Measurements from ENCODE around the gene TES.

Gene TES

GRCh38 chr7:116246357-116246756 lies 36.0 kb downstream of the TES start:
- no peak for DNase-seq

GRCh38 chr7:116249969-116250553 lies 39.7 kb downstream of the TES start:
- DNase-seq = peak; percentile 51

GRCh38 chr7:116251675-116252074 lies 41.3 kb downstream of the TES start:
- DNase-seq = no peak

DNA sequence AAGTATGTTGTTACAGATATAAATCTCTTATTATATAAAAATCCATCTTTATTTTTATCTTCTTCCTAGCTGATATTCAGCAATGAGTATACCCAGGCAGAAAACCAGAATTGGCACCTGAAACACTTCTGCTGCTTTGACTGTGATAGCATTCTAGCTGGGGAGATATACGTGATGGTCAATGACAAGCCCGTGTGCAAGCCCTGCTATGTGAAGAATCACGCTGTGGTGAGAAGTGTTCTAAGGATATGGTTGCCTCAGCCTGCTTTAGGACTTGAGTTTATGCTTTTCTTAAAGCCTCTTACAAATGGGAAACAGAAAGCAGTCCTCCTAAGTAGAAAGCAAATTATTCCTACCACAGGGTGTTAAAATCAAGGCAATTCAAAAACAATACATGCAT lies 41.9 kb downstream of the TES start:
- no peak for DNase-seq

DNA sequence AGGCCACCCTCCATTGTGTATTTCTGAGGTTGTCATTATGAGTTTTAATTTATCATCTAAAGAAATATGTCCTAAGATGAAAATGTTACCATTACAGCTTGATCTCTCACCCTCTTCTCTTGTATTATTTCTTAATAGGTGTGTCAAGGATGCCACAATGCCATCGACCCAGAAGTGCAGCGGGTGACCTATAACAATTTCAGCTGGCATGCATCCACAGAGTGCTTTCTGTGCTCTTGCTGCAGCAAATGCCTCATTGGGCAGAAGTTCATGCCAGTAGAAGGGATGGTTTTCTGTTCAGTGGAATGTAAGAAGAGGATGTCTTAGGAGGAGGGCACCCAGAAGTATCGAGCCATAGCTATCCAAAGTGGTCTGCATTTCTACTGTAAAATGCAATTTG lies 46.8 kb downstream of the TES start:
- DNase-seq = no peak

DNA sequence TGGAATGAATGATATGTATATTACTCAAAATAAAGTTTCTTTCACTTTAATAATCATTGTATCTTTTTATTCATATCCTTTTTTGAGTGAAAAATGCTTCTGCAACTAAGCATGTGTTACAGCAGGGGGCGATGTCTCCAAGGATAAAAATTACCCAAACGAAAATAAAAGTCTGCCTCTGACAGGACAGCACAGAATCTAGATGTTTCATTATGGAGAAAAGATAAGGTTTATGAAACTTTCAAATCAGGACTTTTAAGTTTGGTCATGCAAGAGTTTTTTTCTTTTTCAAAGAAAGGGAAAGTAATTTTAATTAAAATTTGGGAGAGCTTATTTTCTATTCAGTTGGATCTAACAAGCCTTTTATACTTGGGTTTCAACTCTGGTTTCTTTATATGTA lies 48.4 kb downstream of the TES start:
- peak; percentile 75 for DNase-seq

- peak; percentile 72 for DNase-seq
Observed at GRCh38 chr7:116259156-116259870, 49.0 kb downstream of the TES start.

- DNase-seq = peak; percentile 91
Observed at GRCh38 chr7:116259871-116260440, 49.6 kb downstream of the TES start.

DNA sequence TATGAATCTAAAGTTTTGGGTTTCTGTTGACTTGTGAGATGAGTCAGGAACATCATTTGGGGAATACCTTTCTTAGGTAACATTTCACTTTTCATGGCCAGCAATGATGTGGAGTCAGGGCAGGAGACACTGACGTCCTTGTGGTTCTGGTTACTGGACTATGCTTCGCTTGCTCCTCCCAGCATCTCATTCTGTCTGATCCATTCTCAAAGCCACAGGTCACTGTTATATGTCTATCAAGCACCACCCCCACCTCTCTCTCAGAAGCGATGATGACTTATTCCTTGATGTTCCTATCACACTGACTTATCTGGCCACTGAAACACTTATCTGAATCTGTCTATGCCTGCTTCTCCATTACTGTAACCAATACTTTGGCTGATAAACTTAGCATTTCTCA lies 51.6 kb downstream of the TES start:
- DNase-seq = no peak

DNA sequence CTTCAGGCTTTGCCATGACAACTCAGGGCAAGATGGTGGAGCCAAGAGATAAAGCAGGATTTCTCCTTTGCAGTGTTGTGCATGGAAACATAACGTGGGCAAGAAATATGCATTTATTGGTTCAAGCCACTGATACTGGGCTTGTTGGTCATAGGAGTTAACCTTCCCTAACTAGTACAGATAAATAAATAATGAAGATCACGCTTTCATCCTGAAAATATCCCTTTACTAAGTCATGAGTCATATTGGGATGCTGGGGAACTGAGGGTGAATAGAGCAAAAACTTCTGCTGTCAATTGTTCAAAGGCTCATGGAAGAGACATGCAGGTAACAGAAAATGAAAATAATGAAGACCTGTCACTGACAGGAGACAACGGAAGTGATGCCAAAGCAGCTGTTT lies 55.5 kb downstream of the TES start:
- no peak for DNase-seq

DNA sequence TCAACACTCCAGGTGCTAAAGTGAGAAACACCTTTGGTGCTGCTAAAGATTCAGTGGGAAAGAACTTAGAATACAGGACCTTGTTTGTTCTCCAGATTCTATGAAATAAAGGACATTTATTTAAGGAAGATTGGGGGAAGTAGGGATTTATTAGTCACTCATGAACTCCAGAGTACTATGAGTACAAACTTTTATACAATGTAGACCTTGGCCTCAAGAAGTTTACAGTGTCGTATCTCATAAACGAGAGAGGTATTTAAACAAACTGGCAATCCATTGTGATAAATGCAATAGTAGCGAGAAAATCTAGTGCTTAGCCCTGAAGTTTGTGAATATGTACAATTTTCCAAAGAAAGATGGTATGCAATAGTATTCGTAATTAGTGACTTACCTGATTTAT lies 59.1 kb downstream of the TES start:
- DNase-seq = no peak

DNA sequence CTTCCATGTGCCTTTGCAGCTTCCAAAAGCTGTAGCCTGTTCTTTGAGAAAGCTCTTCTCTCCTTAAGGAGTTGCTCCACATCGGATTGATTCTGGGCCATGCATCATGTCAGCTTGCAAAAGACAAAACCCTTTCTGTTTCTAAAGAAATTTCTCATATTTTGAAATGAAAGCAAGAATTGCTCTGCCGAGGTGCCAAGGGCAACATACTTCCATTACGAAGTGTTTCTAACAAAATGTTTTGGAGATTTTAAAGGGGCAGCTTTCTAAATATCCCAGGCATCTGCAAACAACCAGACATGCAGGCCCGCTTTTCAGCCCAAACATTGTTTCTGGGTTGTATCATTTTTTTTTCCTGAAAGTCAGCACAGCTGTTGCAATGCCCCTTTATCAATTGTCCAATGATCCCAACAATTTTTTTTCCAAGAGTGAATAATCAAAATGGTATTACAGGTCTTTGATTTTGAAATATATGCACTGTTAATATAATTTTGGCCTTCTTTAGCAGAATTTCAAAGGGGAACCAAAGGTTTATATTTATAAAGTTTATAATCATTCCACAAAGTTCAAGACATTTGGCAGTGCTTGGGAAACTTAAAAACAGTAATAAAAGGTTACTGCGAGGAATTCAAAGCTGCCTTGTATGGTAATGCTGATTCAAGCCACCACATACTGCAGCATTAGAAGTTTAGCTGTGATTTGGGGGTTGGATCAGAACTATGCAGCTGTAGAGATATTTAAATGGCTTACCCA lies 61.0 kb downstream of the TES start:
- DNase-seq = peak; percentile 43

GRCh38 chr7:116271963-116272886 lies 61.9 kb downstream of the TES start:
- peak; percentile 95 for DNase-seq

- DNase-seq = no peak
Observed at GRCh38 chr7:116273283-116273917, 63.1 kb downstream of the TES start.

DNA sequence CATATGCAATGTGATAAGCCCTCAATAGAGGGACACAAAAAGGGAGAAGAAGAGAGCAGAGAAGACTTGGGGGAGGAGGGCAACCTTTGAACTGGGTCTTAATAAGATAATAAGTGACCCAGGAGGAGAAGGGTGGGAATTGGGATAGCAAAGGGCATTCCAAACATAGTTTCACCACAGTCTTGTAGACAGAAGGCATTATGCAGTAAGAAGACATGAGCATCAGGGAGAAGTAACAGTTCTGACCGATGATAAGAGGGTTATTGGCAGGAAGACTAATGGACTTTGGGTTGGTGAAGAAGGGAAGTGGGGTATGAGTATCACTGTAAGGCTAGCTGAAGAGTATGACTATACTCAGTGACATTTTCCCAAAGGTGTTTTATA lies 63.6 kb downstream of the TES start:
- no peak for DNase-seq

- no peak for DNase-seq
Observed at GRCh38 chr7:116277070-116277469, 66.7 kb downstream of the TES start.

DNA sequence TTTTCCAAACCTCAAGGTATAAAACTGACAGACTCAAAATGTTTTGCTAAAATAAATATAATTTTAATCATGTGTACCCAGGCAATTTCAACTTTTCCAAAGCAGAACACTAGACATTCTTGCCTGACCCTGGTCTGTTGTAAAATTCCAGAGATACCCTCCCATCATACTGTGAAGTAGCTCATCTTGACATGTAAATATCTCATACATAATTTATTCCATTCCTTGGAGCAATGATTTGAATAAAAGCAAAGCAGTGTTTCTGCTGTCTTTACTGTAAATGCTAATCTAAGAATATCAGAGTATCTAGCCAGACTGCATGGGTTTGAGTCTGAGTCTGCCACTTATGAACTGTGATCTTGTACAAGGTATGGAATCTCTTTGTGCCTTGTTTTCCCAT lies 68.9 kb downstream of the TES start:
- no peak for DNase-seq

- no peak for DNase-seq
Observed at GRCh38 chr7:116280803-116281202, 70.5 kb downstream of the TES start.

DNA sequence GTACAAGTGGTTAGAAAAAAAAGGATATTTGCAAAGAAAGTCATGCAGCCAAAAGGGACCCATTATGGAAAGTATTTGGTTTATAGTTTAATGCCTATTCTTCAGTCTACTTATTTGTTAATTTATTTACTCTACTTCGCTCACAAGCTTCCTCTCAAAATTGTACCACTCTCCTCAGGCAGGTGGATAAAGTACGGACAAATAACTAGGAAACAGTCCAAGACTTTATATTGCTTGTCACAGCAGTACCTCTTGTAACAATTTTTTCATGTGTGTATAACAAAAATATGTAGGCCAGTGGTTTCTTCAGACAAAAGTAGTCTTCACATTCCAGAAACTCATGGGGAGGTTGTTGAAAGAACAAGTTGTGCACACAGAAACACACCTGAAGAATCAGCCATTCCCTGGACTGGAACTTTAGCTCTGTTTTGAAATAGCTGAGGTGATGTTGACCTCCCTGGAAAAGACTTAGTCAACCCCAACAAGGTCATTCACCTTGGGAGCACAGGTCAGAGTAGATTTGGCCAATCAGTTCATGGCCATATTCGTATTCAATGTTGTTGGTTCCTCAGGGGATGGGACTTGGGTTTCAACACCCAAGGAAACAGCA lies 73.4 kb downstream of the TES start:
- DNase-seq = no peak

- DNase-seq = no peak
Observed at GRCh38 chr7:116284390-116284789, 74.1 kb downstream of the TES start.

- DNase-seq = no peak
Observed at GRCh38 chr7:116285252-116285651, 74.9 kb downstream of the TES start.

DNA sequence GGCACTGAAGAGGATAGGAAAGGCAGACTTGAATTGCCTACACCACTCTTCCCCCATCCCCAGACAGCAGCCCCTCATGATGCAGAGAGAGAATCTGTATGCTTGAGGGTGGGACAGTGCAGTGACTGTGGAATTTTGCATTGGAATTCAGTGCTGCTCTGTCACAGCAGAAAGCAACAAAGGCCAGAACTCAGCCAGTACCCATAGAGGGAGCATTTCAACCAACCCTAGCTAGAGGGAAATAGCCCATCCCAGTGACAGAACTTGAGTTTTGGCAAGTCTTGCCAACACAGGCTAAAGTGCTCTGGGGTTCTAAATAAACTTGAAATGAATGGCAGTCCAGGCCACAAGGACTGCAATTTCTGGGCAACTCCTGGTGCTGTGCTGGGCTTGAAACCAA lies 80.4 kb downstream of the TES start:
- DNase-seq = peak; percentile 53
